H1 (cell line): ENCODE results near the gene FTL. TPM values are rescaled to one million over a fixed set of nuclear protein-coding genes. Genes with fewer than 3 reads are reported as not detected.

Experiments used
- CTCF ChIA-PET: fragments of 300-600 bp; sonication (Branson Sonifier 250); formaldehyde crosslinking; loops from one replicate; lab custom pipeline; 2021; ENCODE audit not compliant: partially characterized antibody; lab: Charles Lee
- POLR2A ChIA-PET: fragments of 300-600 bp; sonication (Branson Sonifier 250); formaldehyde crosslinking; loops from one replicate; lab custom pipeline; 2021; ENCODE audit warnings: inconsistent platforms; ENCODE audit not compliant: partially characterized antibody; lab: Charles Lee
- DNase-seq, 2 experiments: peaks; one replicate each; pipeline versions ENCODE4 v3.0.0 to v3.0.0-alpha.2; 2010 to 2022; ENCODE audit warnings: low spot score in 2 of 2, low read depth in 1 of 2, mixed read lengths in 1 of 2
- FAIRE-seq: peaks from 2 replicates; lab custom pipeline; 2011; peaks lifted over from hg19 to GRCh38; lab: Jason Lieb, UNC
- H2AFZ ChIP-seq: 2 replicates; pipeline ENCODE4 v1.8.1; 2012; ENCODE audit warnings: low read length, inconsistent platforms
- H2AK5ac ChIP-seq: 2 replicates; pipeline ENCODE4 v1.6.1; 2013; ENCODE audit warnings: low read depth, low read length
- H2BK120ac ChIP-seq: replicated peaks from 2 replicates; pipeline ENCODE3; 2013; ENCODE audit warnings: low read depth, low read length, inconsistent platforms
- H2BK12ac ChIP-seq: 2 replicates; pipeline ENCODE4 v1.6.1; 2013; ENCODE audit warnings: low read depth, low read length
- H2BK15ac ChIP-seq: 2 replicates; pipeline ENCODE4 v1.6.1; 2013; ENCODE audit warnings: low read length
- H2BK20ac ChIP-seq: 2 replicates; pipeline ENCODE4 v1.6.1; 2013; ENCODE audit warnings: low read length
- H2BK5ac ChIP-seq: 2 replicates; pipeline ENCODE4 v1.6.1; 2013; ENCODE audit warnings: low read depth, low read length
- H3K14ac ChIP-seq: 2 replicates; pipeline ENCODE4 v1.6.1; 2013; ENCODE audit warnings: inconsistent platforms; ENCODE audit not compliant: insufficient read length
- H3K18ac ChIP-seq: 2 replicates; pipeline ENCODE4 v1.6.1; 2013; ENCODE audit warnings: low read length; ENCODE audit errors: extremely low read depth
- H3K23ac ChIP-seq: 2 replicates; pipeline ENCODE4 v1.6.1; 2013; ENCODE audit warnings: inconsistent platforms; ENCODE audit not compliant: insufficient read length
- H3K23me2 ChIP-seq: 2 replicates; pipeline ENCODE4 v1.6.1; 2013; ENCODE audit warnings: low read depth, low read length
- H3K27ac ChIP-seq: 2 replicates; pipeline ENCODE4 v1.6.1; 2011; ENCODE audit warnings: low read depth, low read length, inconsistent platforms
- H3K27me3 ChIP-seq, 4 experiments: replicated peaks in 1 of 4; 1 replicate in 1 of 4; 2 replicates in 3 of 4; pipeline versions ENCODE4 v1.6.1 to v1.8.1; 2011 to 2013; ENCODE audit warnings: low read length in 3 of 4, mild to moderate bottlenecking in 3 of 4, inconsistent platforms in 2 of 4, mixed read lengths in 2 of 4, moderate library complexity in 1 of 4; ENCODE audit not compliant: control insufficient read depth in 3 of 4, insufficient read depth in 3 of 4; ENCODE audit errors: extremely low read depth in 1 of 4
- H3K36me3 ChIP-seq, 4 experiments: 2 replicates each; pipeline versions ENCODE4 v1.6.1 to v1.8.1; 2011 to 2013; ENCODE audit warnings: mild to moderate bottlenecking in 4 of 4, low read length in 3 of 4, moderate library complexity in 2 of 4, control low read depth in 1 of 4, inconsistent platforms in 1 of 4; ENCODE audit not compliant: insufficient read depth in 4 of 4, control insufficient read depth in 2 of 4
- H3K4ac ChIP-seq: replicated peaks from 2 replicates; pipeline ENCODE3; 2013; ENCODE audit warnings: low read length, low read depth, mixed read lengths, inconsistent platforms; ENCODE audit not compliant: insufficient read length
- H3K4me1 ChIP-seq, 4 experiments: replicated peaks in 1 of 4; 1 replicate in 1 of 4; 2 replicates in 3 of 4; pipeline versions ENCODE4 v1.6.1 to v1.8.1; 2011 to 2013; ENCODE audit warnings: low read length in 3 of 4, inconsistent platforms in 2 of 4, mixed read lengths in 1 of 4; ENCODE audit not compliant: insufficient read depth in 4 of 4, control insufficient read depth in 3 of 4
- H3K4me2 ChIP-seq, 2 experiments: 2 replicates each; pipeline versions ENCODE4 v1.6.1 to v1.8.1; 2011 to 2013; ENCODE audit warnings: low read depth in 2 of 2, low read length in 2 of 2, control low read depth in 1 of 2, inconsistent platforms in 1 of 2, mild to moderate bottlenecking in 1 of 2; ENCODE audit not compliant: insufficient read depth in 1 of 2
- H3K4me3 ChIP-seq, 4 experiments: fragments of 200-600, 300-600 bp in 1 of 4; sonication (generic), shearing (Covaris generic), sonication (Bioruptor Twin) in 1 of 4; 2 replicates each; pipeline versions ENCODE4 v1.5.1 to v1.8.1; 2011 to 2016; ENCODE audit warnings: low read length in 4 of 4, low read depth in 3 of 4, control low read depth in 2 of 4, inconsistent platforms in 2 of 4, mild to moderate bottlenecking in 2 of 4, mixed read lengths in 1 of 4, moderate library complexity in 1 of 4; ENCODE audit not compliant: insufficient read depth in 2 of 4; ENCODE audit errors: extremely low read depth in 1 of 4
- H3K56ac ChIP-seq: replicated peaks from 2 replicates; pipeline ENCODE3; 2013; ENCODE audit warnings: low read depth, mild to moderate bottlenecking, mixed read lengths, low read length, inconsistent platforms; ENCODE audit not compliant: insufficient read length
- H3K79me1 ChIP-seq: 2 replicates; pipeline ENCODE4 v1.6.1; 2013; ENCODE audit warnings: low read depth, low read length, control low read depth
- H3K79me2 ChIP-seq, 2 experiments: 2 replicates each; pipeline versions ENCODE4 v1.6.1 to v1.8.1; 2012 to 2013; ENCODE audit warnings: low read length in 2 of 2, mild to moderate bottlenecking in 2 of 2, inconsistent platforms in 1 of 2; ENCODE audit not compliant: insufficient read depth in 2 of 2, control insufficient read depth in 1 of 2
- H3K9ac ChIP-seq, 4 experiments: replicated peaks in 1 of 4; 1 replicate in 1 of 4; 2 replicates in 3 of 4; pipeline versions ENCODE4 v1.6.1 to v1.8.1; 2011 to 2013; ENCODE audit warnings: low read depth in 3 of 4, low read length in 3 of 4, control low read depth in 2 of 4, mild to moderate bottlenecking in 2 of 4, moderate library complexity in 2 of 4, inconsistent platforms in 1 of 4; ENCODE audit errors: extremely low read depth in 1 of 4
- H3K9me3 ChIP-seq, 2 experiments: 2 replicates each; pipeline versions ENCODE4 v1.6.1 to v1.8.1; 2012 to 2013; ENCODE audit warnings: mild to moderate bottlenecking in 2 of 2, moderate library complexity in 2 of 2, control low read depth in 1 of 2, inconsistent platforms in 1 of 2, low read depth in 1 of 2, low read length in 1 of 2, mixed read lengths in 1 of 2; ENCODE audit not compliant: insufficient read depth in 2 of 2
- H4K20me1 ChIP-seq, 2 experiments: replicated peaks in 1 of 2; 2 replicates each; pipeline versions ENCODE3 to v1.8.1; 2011 to 2013; ENCODE audit warnings: inconsistent platforms in 2 of 2, low read length in 2 of 2, mild to moderate bottlenecking in 1 of 2; ENCODE audit not compliant: insufficient read depth in 2 of 2, control insufficient read depth in 1 of 2
- H4K5ac ChIP-seq: 2 replicates; pipeline ENCODE4 v1.6.1; 2013; ENCODE audit warnings: low read length, low read depth, mixed read lengths, inconsistent platforms; ENCODE audit not compliant: insufficient read length
- H4K8ac ChIP-seq: 2 replicates; pipeline ENCODE4 v1.8.0; 2013; ENCODE audit warnings: mild to moderate bottlenecking, moderate library complexity, low read length, inconsistent platforms; ENCODE audit not compliant: insufficient read depth; ENCODE audit errors: extremely low read depth
- H4K91ac ChIP-seq: replicated peaks from 2 replicates; pipeline ENCODE3; 2013; ENCODE audit warnings: low read length, mixed read lengths, inconsistent platforms; ENCODE audit not compliant: insufficient read length
- BRCA1 ChIP-seq: IDR thresholded peaks from 2 replicates; pipeline ENCODE4 v1.6.1; 2012; ENCODE audit warnings: low read depth, low read length, improper control_type of control experiment
- CBX5 ChIP-seq: fragments of 300-800, 300-1000 bp; sonication (generic); IDR thresholded peaks from 2 replicates; pipeline ENCODE4 v1.7.1; 2016; ENCODE audit warnings: antibody characterized with exemption, low read length, low read depth
- EZH2 ChIP-seq: fragments of 200-600 bp; sonication (generic); IDR thresholded peaks from 2 replicates; pipeline ENCODE4 v1.7.1; 2012; ENCODE audit warnings: low read depth, mild to moderate bottlenecking, moderate library complexity, low read length, inconsistent platforms; ENCODE audit not compliant: severe bottlenecking
- NRF1 ChIP-seq: IDR thresholded peaks from 2 replicates; pipeline ENCODE4 v1.6.1; 2011; ENCODE audit warnings: mild to moderate bottlenecking, low read depth, low read length, improper control_type of control experiment
- SP4 ChIP-seq: IDR thresholded peaks from 2 replicates; pipeline ENCODE4 v1.6.1; 2012; ENCODE audit warnings: low read length, inconsistent platforms
- YY1 ChIP-seq: IDR thresholded peaks from 2 replicates; pipeline ENCODE4 v1.6.1; 2011; ENCODE audit warnings: low read depth, mild to moderate bottlenecking, low read length
- WGBS, 2 experiments: shearing (Covaris generic) in 1 of 2; methylation state at CpG; one replicate each; pipeline versions ENCODE4 v1.1.6 to v1.1.7; 2013 to 2015; ENCODE audit warnings: low lambda C conversion rate in 2 of 2, mixed read lengths in 2 of 2, inconsistent platforms in 1 of 2, low coverage in 1 of 2, missing lambda C conversion rate in 1 of 2; ENCODE audit not compliant: insufficient replicate concordance in 2 of 2, insufficient coverage in 1 of 2, insufficient read length in 1 of 2; ENCODE audit errors: extremely low coverage in 1 of 2, missing lambda C conversion rate in 1 of 2; 5-methylcytosine and 5-hydroxymethylcytosine counted together
- polyA plus RNA-seq, 7 experiments: library from polyadenylated mRNA; depleted of rRNA in 3 of 7; stranded (reverse) in 5 of 7; unstranded in 2 of 7; fragments of >200 nt in 5 of 7; fragments of 200-250 nt in 2 of 7; gene quantifications; 1 replicate in 5 of 7; 2 replicates in 1 of 7; 4 replicates in 1 of 7; pipeline versions ENCODE4 v1.2.1 to v1.2.3, GENCODE V29; 2011 to 2013; ENCODE audit warnings: missing spikeins in 2 of 7, mixed read lengths in 2 of 7
- total RNA-seq: library from RNA; stranded (reverse); fragmentation: NEBNext Ultra II Directional; extraction: Animal tissue kit (Norgen Biotek cat#: 25700); gene quantifications from 2 replicates; pipeline ENCODE4 v1.2.1, GENCODE V29; 2021

The FTL gene
- total and polyA plus RNA-seq, 2 of the 8 experiments (the other 6 are each of a cell fraction or from before 2014, with no cell fraction given) = 1,751 to 2,427 TPM

DNA sequence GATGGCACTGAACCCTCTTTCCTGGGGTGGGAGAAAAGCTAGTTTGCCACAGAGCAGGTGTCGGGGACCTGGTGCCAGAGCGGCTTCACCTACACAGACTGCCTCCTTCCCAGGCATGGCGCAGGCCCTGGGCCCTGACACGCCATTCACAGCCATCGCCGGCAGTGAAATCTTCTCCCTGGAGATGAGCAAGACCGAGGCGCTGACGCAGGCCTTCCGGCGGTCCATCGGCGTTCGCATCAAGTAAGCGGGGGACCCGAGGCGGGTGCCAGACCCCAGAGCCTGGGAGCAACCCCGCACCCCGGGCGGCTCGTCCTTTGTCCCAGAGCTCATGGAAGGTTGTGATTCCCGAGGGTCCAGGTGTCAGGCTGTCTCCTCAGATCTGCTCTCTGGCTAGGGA lies 41.8 kb downstream of the FTL start:
- Histone ChIP-seq H2BK20ac (no peak overlapping the region), H2BK15ac (no peak overlapping the region), H3K23me2 (no peaks in the 10 kb centered on the region), H2BK5ac (no peak overlapping the region), H2BK120ac (no peak overlapping the region), H3K27me3 (no peaks in the 10 kb centered on the region), H3K4ac (no peak overlapping the region), H2AFZ (no peak overlapping the region), H3K79me2 (no peaks in the 10 kb centered on the region), H2BK12ac (no peak overlapping the region), H3K9me3 (no peaks in the 10 kb centered on the region), H3K27ac (no peak overlapping the region), H3K4me1 (no peaks in the 10 kb centered on the region), H4K91ac (no peak overlapping the region), H3K4me3 (no peak overlapping the region), H4K5ac (no peak overlapping the region), H3K23ac (no peak overlapping the region), H3K14ac (no peak overlapping the region), H3K9ac (no peak overlapping the region), H4K8ac (no peak overlapping the region), H3K18ac (no peak overlapping the region), H3K79me1 (peaks cover 2% of the 10 kb centered on the region; the same call in 1 of the 2 replicates), H2AK5ac (no peak overlapping the region), H3K36me3 (peaks cover 18 to 54% (median 41%) of the 10 kb centered on the region in 4 experiments), H3K4me2 (no peak overlapping the region), H4K20me1 (peaks cover 3 to 14% of the 10 kb centered on the region in 2 experiments), H3K56ac (no peak overlapping the region)
- no peak for FAIRE-seq
- WGBS, 2 experiments = 85% methylated on average over 13 of the region's 22 CpGs; no CpG with 5 or more reads in 1 of the 2 experiments
- CTCF ChIA-PET = interaction anchor here (1.5 to 6.2 kb wide), 2 partner anchors 8 to 11 kb away, joined by 6 to 66 read pairs; partner anchors contain the start of gene LHB
- DNase-seq = no peak
- POLR2A ChIA-PET = no interaction called here
- no peak for TF ChIP-seq SP4
- TF ChIP-seq CBX5 = no peak
- TF ChIP-seq NRF1 = no peak
- no peak for TF ChIP-seq EZH2
- no peak for TF ChIP-seq BRCA1
- no peak for TF ChIP-seq YY1
